RWPE1 (cell line): ENCODE data around the gene TRAPPC2.

Source experiments
- CTCF ChIA-PET: fragments of 350-600 bp; sonication (Branson Sonifier 250); formaldehyde crosslinking; extraction: SDS; loops from one replicate; lab custom pipeline; 2021; lab: Yijun Ruan, JAX
- POLR2A ChIA-PET: fragments of 400-600 bp; formaldehyde crosslinking; extraction: SDS; loops from one replicate; lab custom pipeline; 2020; ENCODE audit warnings: antibody characterized with exemption; ENCODE audit not compliant: low non-redundant PET; lab: Yijun Ruan, JAX
- DNase-seq: peaks from one replicate; pipeline ENCODE4 v3.0.0; 2012; ENCODE audit warnings: low spot score
- H3K27ac ChIP-seq: fragments of 450-650 bp; 2 replicates; pipeline ENCODE4 v1.5.1; 2017
- TF ChIP-seq, protein P1 (sequence below): fragments of 450-650 bp; conservative IDR thresholded peaks from 2 replicates; pipeline ENCODE4 v1.5.1; 2017; ENCODE audit warnings: low read depth, mild to moderate bottlenecking

The TRAPPC2 gene

DNA sequence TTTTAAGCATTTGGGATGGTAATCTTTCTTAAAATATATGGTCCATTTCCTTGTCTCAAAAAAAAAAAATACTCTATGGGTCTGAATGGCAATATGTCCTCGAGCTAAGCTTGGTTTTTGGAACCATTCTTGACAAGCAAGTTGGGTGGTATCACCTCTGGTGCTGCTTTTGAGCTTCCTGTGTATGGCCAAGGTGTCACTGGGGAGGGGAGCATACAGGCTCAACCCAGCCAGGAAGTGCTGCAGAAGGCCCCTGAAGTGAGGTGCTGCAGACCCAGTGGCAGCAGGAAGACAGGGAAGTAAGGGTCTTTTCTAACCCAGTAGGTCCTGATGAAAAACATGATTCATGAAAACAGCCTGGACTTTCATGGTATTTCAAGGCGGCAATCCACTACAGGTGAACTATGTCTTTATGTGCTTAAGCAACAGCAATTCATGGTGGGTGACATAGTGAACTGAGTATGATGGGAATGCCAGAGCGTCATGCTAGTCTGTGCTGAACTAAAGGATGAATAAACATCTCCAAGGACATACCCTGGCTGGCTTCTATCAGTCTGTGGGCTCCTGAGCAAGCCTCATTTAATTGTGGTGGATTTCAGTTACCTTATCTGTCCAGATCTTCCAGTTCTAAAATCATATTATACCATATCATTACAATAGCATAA lies 15.1 kb downstream of the TRAPPC2 start:
- TF ChIP-seq, protein P1, sequence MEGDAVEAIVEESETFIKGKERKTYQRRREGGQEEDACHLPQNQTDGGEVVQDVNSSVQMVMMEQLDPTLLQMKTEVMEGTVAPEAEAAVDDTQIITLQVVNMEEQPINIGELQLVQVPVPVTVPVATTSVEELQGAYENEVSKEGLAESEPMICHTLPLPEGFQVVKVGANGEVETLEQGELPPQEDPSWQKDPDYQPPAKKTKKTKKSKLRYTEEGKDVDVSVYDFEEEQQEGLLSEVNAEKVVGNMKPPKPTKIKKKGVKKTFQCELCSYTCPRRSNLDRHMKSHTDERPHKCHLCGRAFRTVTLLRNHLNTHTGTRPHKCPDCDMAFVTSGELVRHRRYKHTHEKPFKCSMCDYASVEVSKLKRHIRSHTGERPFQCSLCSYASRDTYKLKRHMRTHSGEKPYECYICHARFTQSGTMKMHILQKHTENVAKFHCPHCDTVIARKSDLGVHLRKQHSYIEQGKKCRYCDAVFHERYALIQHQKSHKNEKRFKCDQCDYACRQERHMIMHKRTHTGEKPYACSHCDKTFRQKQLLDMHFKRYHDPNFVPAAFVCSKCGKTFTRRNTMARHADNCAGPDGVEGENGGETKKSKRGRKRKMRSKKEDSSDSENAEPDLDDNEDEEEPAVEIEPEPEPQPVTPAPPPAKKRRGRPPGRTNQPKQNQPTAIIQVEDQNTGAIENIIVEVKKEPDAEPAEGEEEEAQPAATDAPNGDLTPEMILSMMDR: no peak
- ChIA-PET POLR2A (no interaction called here), CTCF (interaction anchor here (0.6 kb wide), 1 partner anchor 25 kb away, joined by 3 read pairs; no protein-coding TSS in a partner anchor)
- H3K27ac ChIP-seq: no peak overlapping the region
- no peak for DNase-seq

DNA sequence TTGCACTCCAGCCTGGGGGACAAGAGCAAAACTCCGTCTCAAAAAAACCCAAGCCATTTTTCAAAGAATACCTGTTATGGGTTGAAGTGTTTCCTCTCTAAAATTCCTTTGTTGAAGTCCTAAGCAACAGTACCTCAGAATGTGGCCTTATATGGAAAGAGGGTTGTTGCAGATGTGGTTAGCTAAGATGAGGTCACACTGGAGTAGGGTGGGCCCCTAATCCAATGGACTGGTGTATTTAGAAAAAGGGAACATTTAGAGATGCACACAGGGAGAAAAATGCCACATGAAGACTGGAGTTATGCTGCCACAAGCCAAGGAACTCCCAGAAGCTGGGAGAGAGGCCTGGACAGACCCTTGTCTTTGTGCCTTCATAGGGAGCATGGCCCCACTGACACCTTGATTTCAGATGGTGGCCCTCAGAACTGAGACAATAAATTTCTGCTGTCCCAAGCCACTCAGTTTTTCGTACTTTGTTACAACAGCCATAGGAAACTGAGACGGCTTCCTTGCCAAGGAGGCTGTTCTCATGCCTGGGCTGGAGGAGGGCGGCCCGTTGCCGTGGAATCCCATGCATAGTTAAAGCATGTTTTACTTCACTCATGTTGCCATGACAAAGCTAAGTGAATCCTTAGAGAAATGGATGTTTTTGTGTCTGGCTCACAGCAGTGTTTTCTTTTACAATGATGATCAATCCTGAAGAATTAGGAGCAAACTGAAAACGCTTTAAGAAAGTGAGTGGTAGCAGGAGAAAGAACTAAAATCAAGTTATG lies 16.5 kb downstream of the TRAPPC2 start:
- CTCF ChIA-PET: no interaction called here
- POLR2A ChIA-PET: no interaction called here
- no peak for DNase-seq
- no peak overlapping the region for H3K27ac ChIP-seq
- TF ChIP-seq, protein P1: no peak

DNA sequence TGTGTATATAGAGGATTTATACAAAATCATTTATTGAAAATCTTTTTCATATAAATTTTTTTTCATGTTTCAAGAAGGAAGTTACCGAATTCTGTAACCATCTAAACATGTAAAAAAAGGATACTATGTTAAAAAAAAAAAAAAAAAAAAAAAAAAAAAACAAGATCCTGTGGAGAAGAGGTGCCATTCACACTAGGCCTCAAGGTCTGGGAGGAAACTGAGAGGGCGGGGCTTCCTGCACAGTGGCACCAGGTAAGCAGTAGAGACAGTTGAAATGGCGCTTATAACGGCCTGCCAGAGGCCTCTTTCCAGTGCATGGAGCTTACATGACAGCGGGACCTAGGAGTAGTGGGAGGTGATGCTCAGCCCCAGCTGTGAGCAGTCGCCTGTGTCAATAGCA lies 17.5 kb downstream of the TRAPPC2 start:
- POLR2A ChIA-PET: no interaction called here
- CTCF ChIA-PET: interaction anchor here (0.6 kb wide), 1 partner anchor 58 kb away, joined by 3 read pairs; no protein-coding TSS in a partner anchor

DNA sequence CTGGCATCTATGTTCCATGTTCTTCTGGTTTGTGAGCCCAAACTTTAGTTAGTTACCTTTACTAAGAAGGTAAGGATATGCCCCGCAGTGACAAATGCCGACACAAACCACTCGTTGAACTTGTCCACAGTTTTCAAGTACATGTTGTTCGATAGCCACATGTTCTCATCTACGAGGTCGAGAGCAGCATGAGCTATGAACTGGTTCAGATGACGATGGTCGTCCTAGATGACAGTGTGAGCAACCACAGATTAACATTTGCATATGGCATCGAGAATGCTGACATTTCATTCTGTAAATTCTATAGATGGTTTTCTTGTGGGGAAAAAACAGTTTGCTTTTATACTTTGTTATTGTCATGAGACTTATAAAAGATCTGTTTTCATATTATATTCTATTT lies 18.0 kb downstream of the TRAPPC2 start:
- H3K27ac ChIP-seq: no peak overlapping the region
- CTCF ChIA-PET: interaction anchor here (0.6 to 0.7 kb wide), 2 partner anchors 58 to 981 kb away, joined by 3 read pairs; no protein-coding TSS in a partner anchor
- POLR2A ChIA-PET: no interaction called here
- DNase-seq: no peak
- TF ChIP-seq, protein P1: no peak

More for the DNA sequence above, 17.5 kb downstream of the TRAPPC2 start:
- TF ChIP-seq, protein P1: no peak
- DNase-seq: no peak
- no peak overlapping the region for H3K27ac ChIP-seq

DNA sequence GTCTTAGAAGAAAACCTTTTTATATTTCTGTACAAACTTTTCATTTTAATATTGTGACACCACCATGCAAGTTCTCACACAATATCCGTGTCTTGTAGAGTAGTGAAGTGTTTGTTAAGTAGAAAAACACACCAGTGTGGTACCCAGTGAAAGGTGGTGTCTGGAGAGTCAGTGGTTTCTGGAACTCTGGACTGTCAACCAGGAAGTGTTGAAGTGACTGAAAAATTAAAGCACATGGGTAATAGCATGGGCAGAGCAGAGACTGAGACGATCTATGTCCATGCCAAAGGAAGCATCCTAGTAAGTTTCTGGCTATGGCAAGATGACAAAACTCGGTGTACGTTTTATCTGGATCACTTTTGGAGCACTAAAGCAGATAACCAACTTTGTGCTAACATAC lies 23.3 kb downstream of the TRAPPC2 start:
- CTCF ChIA-PET: no interaction called here
- POLR2A ChIA-PET: no interaction called here
- TF ChIP-seq, protein P1: no peak
- no peak overlapping the region for H3K27ac ChIP-seq
- DNase-seq: no peak

DNA sequence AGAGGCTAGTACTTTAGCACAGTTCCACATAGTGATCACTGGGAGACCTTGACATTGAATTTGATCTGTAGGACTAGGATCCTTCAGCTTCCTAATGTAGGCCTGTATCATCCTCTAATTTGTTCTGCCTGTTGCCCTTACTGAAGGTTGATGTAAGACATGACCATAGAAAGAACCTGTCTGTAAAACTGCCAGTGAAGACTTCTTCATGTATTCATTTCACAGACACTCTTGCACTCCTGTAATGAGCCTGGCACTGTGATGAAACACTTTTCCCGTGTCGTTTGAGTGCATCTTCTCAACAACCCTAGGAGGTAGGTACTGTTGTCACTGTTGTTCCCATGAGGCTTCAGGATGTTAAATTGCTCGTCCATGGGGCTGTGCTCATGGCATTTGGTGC lies 30.8 kb downstream of the TRAPPC2 start:
- TF ChIP-seq, protein P1: no peak
- POLR2A ChIA-PET: no interaction called here
- H3K27ac ChIP-seq: no peak overlapping the region
- no peak for DNase-seq
- CTCF ChIA-PET: no interaction called here
